K562 (cell line): ENCODE measurements around the gene TXK. TPM values are rescaled to one million over a fixed set of nuclear protein-coding genes. Genes with fewer than 3 reads are reported as not detected.

ENCODE experiments used
- CGGBP1 ChIP-seq: fragments of 250-450 bp; sonication (Bioruptor Pico); IDR thresholded peaks from 2 replicates; pipeline ENCODE4 v1.9.0; 2021; ENCODE audit warnings: mild to moderate bottlenecking
- FUS ChIP-seq: fragments of 200-400 bp; formaldehyde crosslinking; optimal IDR thresholded peaks from 2 replicates; pipeline ENCODE3; 2017; ENCODE audit warnings: low read depth, low read length
- HBP1 ChIP-seq: fragments of 450-650 bp; formaldehyde crosslinking; IDR thresholded peaks from 2 replicates; pipeline ENCODE4 v1.4.0; 2022; ENCODE audit warnings: missing genetic modification characterization
- HMBOX1 ChIP-seq: sonication (generic); IDR thresholded peaks from 2 replicates; pipeline ENCODE4 v1.6.1; 2016
- ID3 ChIP-seq, 2 experiments: fragments of 250-450 bp in 1 of 2; fragments of 450-650 bp in 1 of 2; sonication (Bioruptor Pico) in 1 of 2; IDR thresholded peaks; 2 replicates each; pipeline versions ENCODE4 v1.6.1 to v1.8.0; 2016 to 2021; ENCODE audit warnings: mild to moderate bottlenecking in 2 of 2, moderate library complexity in 2 of 2, missing compliant biosample characterization in 1 of 2, missing genetic modification characterization in 1 of 2
- MEIS2 ChIP-seq: fragments of 450-650 bp; IDR thresholded peaks from 2 replicates; pipeline ENCODE4 v1.6.1; 2014; ENCODE audit warnings: mild to moderate bottlenecking; ENCODE audit not compliant: partially characterized antibody
- NR0B1 ChIP-seq: fragments of 450-650 bp; IDR thresholded peaks from one replicate; pipeline ENCODE4 v1.6.1; 2018; ENCODE audit warnings: mild to moderate bottlenecking, moderate library complexity; ENCODE audit not compliant: partially characterized antibody
- PHB2 ChIP-seq: fragments of 450-650 bp; IDR thresholded peaks from 2 replicates; pipeline ENCODE4 v1.6.1; 2017; ENCODE audit warnings: low read depth
- POLR2AphosphoS5 ChIP-seq: IDR thresholded peaks from 2 replicates; pipeline ENCODE4 v1.6.1; 2011; ENCODE audit warnings: mild to moderate bottlenecking, low read depth, low read length, moderate library complexity; ENCODE audit not compliant: control insufficient read depth, insufficient read depth
- TCF15 ChIP-seq: fragments of 250-450 bp; sonication (Bioruptor Pico); IDR thresholded peaks from 2 replicates; pipeline ENCODE4 v1.8.0; 2022; ENCODE audit warnings: moderate library complexity, mild to moderate bottlenecking, inconsistent platforms
- ZBTB11 ChIP-seq, 3 experiments: fragments of 200-800 bp in 1 of 3; fragments of 250-450 bp in 1 of 3; fragments of 450-650 bp in 1 of 3; sonication (Bioruptor Pico) in 1 of 3; sonication (Bioruptor generic) in 1 of 3; formaldehyde crosslinking in 1 of 3; IDR thresholded peaks; 2 replicates each; pipeline versions ENCODE4 v1.6.1 to v1.8.0; 2016 to 2022; ENCODE audit warnings: mild to moderate bottlenecking in 2 of 3, missing genetic modification characterization in 2 of 3, missing compliant biosample characterization in 1 of 3, moderate library complexity in 1 of 3
- ZFP1 ChIP-seq: fragments of 450-650 bp; formaldehyde crosslinking; IDR thresholded peaks from 2 replicates; pipeline ENCODE4 v1.4.0; 2020; ENCODE audit warnings: mild to moderate bottlenecking, mixed read lengths
- ZHX1 ChIP-seq: fragments of 150-350 bp; conservative IDR thresholded peaks from 2 replicates; pipeline ENCODE4 v1.6.1; 2014; ENCODE audit warnings: low read length
- ZNF134 ChIP-seq: fragments of 250-450 bp; sonication (Bioruptor Pico); conservative IDR thresholded peaks from 2 replicates; pipeline ENCODE4 v1.4.0; 2020
- ZNF23 ChIP-seq: fragments of 250-450 bp; sonication (Bioruptor Pico); IDR thresholded peaks from 2 replicates; pipeline ENCODE4 v1.4.0; 2020; ENCODE audit warnings: mild to moderate bottlenecking
- polyA plus RNA-seq, 8 experiments: library from polyadenylated mRNA; depleted of rRNA in 4 of 8; stranded (reverse) in 5 of 8; unstranded in 3 of 8; fragments of >200 nt; fragmentation: Nextera tagmentation in 2 of 8; fragmentation: Illumina TruSeq in 1 of 8; extraction: Ambion mirVana in 2 of 8; extraction: Trizol in 1 of 8; gene quantifications; 2 replicates each; pipeline versions ENCODE4 v1.2.1 to v1.2.3, GENCODE V29; 2011 to 2014; ENCODE audit warnings: inconsistent platforms in 1 of 8, missing spikeins in 1 of 8
- total RNA-seq, 7 experiments: library from RNA; depleted of rRNA in 6 of 7; stranded (reverse); fragments of >200 nt in 6 of 7; fragmentation: Illumina TruSeq in 2 of 7; extraction: Trizol in 2 of 7; gene quantifications; 2 replicates each; pipeline versions ENCODE4 v1.2.1 to v1.2.3, GENCODE V29; 2011 to 2021; ENCODE audit warnings: low replicate concordance in 1 of 7

TXK gene
- total and polyA plus RNA-seq, 9 of the 15 experiments (the other 6 are each of a cell fraction or from before 2014, with no cell fraction given): 0.24 to 1.1 (median 0.45) TPM; not detected in 1

- peak in 1 of 3 experiments; percentile 75; a peak in 2 of 6 replicates for TF ChIP-seq ZBTB11 (CRISPR knock-in tag; IDR thresholded peaks at IDR 0.05)
- no peak for TF ChIP-seq ZNF134 (CRISPR knock-in tag)
- TF ChIP-seq TCF15: peak; percentile 92
- TF ChIP-seq CGGBP1 (CRISPR knock-in tag): no peak
- TF ChIP-seq HBP1 (CRISPR knock-in tag): no peak
- no peak for TF ChIP-seq HMBOX1
- TF ChIP-seq ID3 (CRISPR knock-in tag; IDR thresholded peaks at IDR 0.05): peak; percentile 67; the same call in 1 of the 2 replicates
- TF ChIP-seq ID3 (tag; IDR thresholded peaks at IDR 0.05): no peak
- no peak for TF ChIP-seq PHB2
- TF ChIP-seq ZNF23 (CRISPR knock-in tag): no peak
- no peak for TF ChIP-seq POLR2AphosphoS5
- TF ChIP-seq FUS: no peak
- no peak for TF ChIP-seq ZFP1 (CRISPR knock-in tag)
- TF ChIP-seq ZHX1: no peak
- TF ChIP-seq NR0B1: no peak
- no peak for TF ChIP-seq MEIS2
Measured at GRCh38 chr4:48120132-48120531, 13.9 kb downstream of the TXK start (continued).
